HCT116 (cell line): Measurements from ENCODE around the gene NPPB. TPM values are rescaled to one million over a fixed set of nuclear protein-coding genes. Genes with fewer than 3 reads are reported as not detected.
"Not testable (repeated sequence)": the region's sequence is repeated elsewhere in the genome, so short reads cannot be mapped to it uniquely, and the experiment has no call there.

Experiments used
- ATAC-seq: fragments of 200-7000 bp; cut with Tn5 transposase; 2 replicates; pipeline ENCODE4 v1.9.1; 2020; ENCODE audit warnings: mild to moderate bottlenecking, moderate library complexity
- BruUV-seq: library from RNA; stranded (reverse); fragments of 400-500 nt; replicated peaks from 2 replicates; lab custom pipeline; 2021; lab: Mats Ljungman, UMichigan
- CTCF ChIA-PET: fragments of 300-600 bp; sonication (Branson Sonifier 250); formaldehyde crosslinking; loops from one replicate; lab custom pipeline; 2021; ENCODE audit warnings: antibody characterized with exemption; lab: Charles Lee
- POLR2A ChIA-PET: fragments of 300-600, 350-600 bp; sonication (Branson Sonifier 250); formaldehyde crosslinking; loops from one replicate; lab custom pipeline; 2021; ENCODE audit warnings: antibody characterized with exemption; lab: Charles Lee
- RAD21 ChIA-PET, 2 experiments: fragments of 300-600 bp; sonication (Branson Sonifier 250); formaldehyde crosslinking; loops; one replicate each; lab custom pipeline; 2023; ENCODE audit warnings: low total read pairs in 2 of 2; ENCODE audit not compliant: uncharacterized antibody in 2 of 2, unreplicated experiment in 2 of 2, low non-redundant PET in 1 of 2; lab: Charles Lee
- DNase-seq: peaks from one replicate; pipeline ENCODE4 v3.0.0-alpha.2; 2010; ENCODE audit warnings: low read depth, low spot score
- H2AFZ ChIP-seq: fragments of 200-600 bp; shearing (Covaris generic), sonication (generic); 2 replicates; pipeline ENCODE4 v1.6.1; 2017; ENCODE audit warnings: low read depth, mixed run types, mixed read lengths, antibody characterized with exemption, low read length; ENCODE audit not compliant: poor library complexity, severe bottlenecking
- H3K27ac ChIP-seq: 2 replicates; pipeline ENCODE4 v1.5.1; 2012; ENCODE audit warnings: low read depth, low read length
- H3K27me3 ChIP-seq: fragments of 200-600 bp; sonication (generic); 2 replicates; pipeline ENCODE4 v1.6.1; 2016; ENCODE audit warnings: mixed run types, low read length, mixed read lengths; ENCODE audit not compliant: insufficient read depth
- H3K36me3 ChIP-seq, 2 experiments: fragments of 200-500 bp in 1 of 2; fragments of 200-600 bp in 1 of 2; sonication (Bioruptor generic) in 1 of 2; sonication (generic) in 1 of 2; 2 replicates each; pipeline versions ENCODE4 v1.5.1 to v1.6.1; 2014 to 2016; ENCODE audit warnings: low read length in 2 of 2, inconsistent platforms in 1 of 2, mixed read lengths in 1 of 2, mixed run types in 1 of 2; ENCODE audit not compliant: insufficient read depth in 2 of 2, control insufficient read depth in 1 of 2
- H3K4me1 ChIP-seq, 2 experiments: fragments of 200-600 bp in 1 of 2; sonication (generic) in 1 of 2; 2 replicates each; pipeline versions ENCODE4 v1.5.1 to v1.6.1; 2012 to 2017; ENCODE audit warnings: low read length in 2 of 2, inconsistent platforms in 1 of 2, mild to moderate bottlenecking in 1 of 2, mixed read lengths in 1 of 2, mixed run types in 1 of 2, moderate library complexity in 1 of 2; ENCODE audit not compliant: insufficient read depth in 2 of 2, control insufficient read depth in 1 of 2
- H3K4me2 ChIP-seq: fragments of 200-600 bp; sonication (generic); 2 replicates; pipeline ENCODE4 v1.6.1; 2017; ENCODE audit warnings: mixed run types, low read length, mixed read lengths
- H3K4me3 ChIP-seq, 2 experiments: fragments of 200-600 bp in 1 of 2; sonication (generic) in 1 of 2; replicated peaks in 1 of 2; 2 replicates each; pipeline ENCODE4 v1.5.1; 2011 to 2016; ENCODE audit warnings: low read length in 2 of 2, control low read depth in 1 of 2, low read depth in 1 of 2, mild to moderate bottlenecking in 1 of 2, mixed read lengths in 1 of 2, mixed run types in 1 of 2
- H3K79me2 ChIP-seq: fragments of 200-600 bp; sonication (generic); 2 replicates; pipeline ENCODE4 v1.6.1; 2017; ENCODE audit warnings: mild to moderate bottlenecking, mixed run types, low read length, moderate library complexity, mixed read lengths; ENCODE audit not compliant: insufficient read depth
- H3K9ac ChIP-seq: fragments of 200-600 bp; sonication (generic); 2 replicates; pipeline ENCODE4 v1.6.1; 2016; ENCODE audit warnings: low read length, mixed read lengths
- H3K9me2 ChIP-seq: fragments of 200-600 bp; sonication (generic), shearing (Covaris generic); 2 replicates; pipeline ENCODE4 v1.6.1; 2017; ENCODE audit warnings: mixed run types, mild to moderate bottlenecking, moderate library complexity; ENCODE audit not compliant: insufficient read depth
- H3K9me3 ChIP-seq, 2 experiments: fragments of 200-500 bp in 1 of 2; fragments of 200-600 bp in 1 of 2; sonication (Bioruptor generic) in 1 of 2; sonication (generic) in 1 of 2; 2 replicates each; pipeline ENCODE4 v1.6.1; 2014 to 2017; ENCODE audit warnings: low read length in 2 of 2, mixed read lengths in 2 of 2, inconsistent platforms in 1 of 2, low read depth in 1 of 2, mild to moderate bottlenecking in 1 of 2, mixed run types in 1 of 2, moderate library complexity in 1 of 2; ENCODE audit not compliant: control insufficient read depth in 1 of 2, insufficient read depth in 1 of 2
- H4K20me1 ChIP-seq: fragments of 200-600 bp; sonication (generic), shearing (Covaris generic); 2 replicates; pipeline ENCODE4 v1.6.1; 2017; ENCODE audit warnings: mixed run types, mild to moderate bottlenecking, moderate library complexity; ENCODE audit not compliant: insufficient read depth
- ATF3 ChIP-seq: IDR thresholded peaks from 2 replicates; pipeline ENCODE4 v1.6.1; 2012
- CEBPB ChIP-seq: IDR thresholded peaks from 2 replicates; pipeline ENCODE4 v1.6.1; 2012; ENCODE audit warnings: low read depth
- CTCF ChIP-seq, 3 experiments: fragments of 200-600 bp in 1 of 3; sonication (generic) in 1 of 3; IDR thresholded peaks in 2 of 3; conservative IDR thresholded peaks in 1 of 3; 2 replicates each; pipeline ENCODE4 v1.5.1; 2012 to 2017; ENCODE audit warnings: low read depth in 2 of 3, low read length in 2 of 3, antibody characterized with exemption in 1 of 3, borderline replicate concordance in 1 of 3, control low read depth in 1 of 3, mild to moderate bottlenecking in 1 of 3, mixed read lengths in 1 of 3, mixed run types in 1 of 3, moderate library complexity in 1 of 3; ENCODE audit not compliant: insufficient read depth in 1 of 3
- ELF1 ChIP-seq: IDR thresholded peaks from 2 replicates; pipeline ENCODE4 v1.6.1; 2012; ENCODE audit warnings: low read depth, borderline replicate concordance
- FOSL1 ChIP-seq: IDR thresholded peaks from 2 replicates; pipeline ENCODE4 v1.6.1; 2012; ENCODE audit warnings: low read depth
- JUND ChIP-seq: IDR thresholded peaks from 2 replicates; pipeline ENCODE4 v1.6.1; 2012
- SIN3A ChIP-seq: IDR thresholded peaks from 2 replicates; pipeline ENCODE4 v1.6.1; 2012; ENCODE audit warnings: low read depth
- SP1 ChIP-seq: IDR thresholded peaks from 2 replicates; pipeline ENCODE4 v1.6.1; 2012; ENCODE audit warnings: low read depth
- TCF7L2 ChIP-seq: IDR thresholded peaks from 2 replicates; pipeline ENCODE4 v1.7.0; 2011; ENCODE audit warnings: borderline replicate concordance, inconsistent platforms; ENCODE audit not compliant: insufficient read depth, insufficient read length; ENCODE audit errors: extremely low read depth
- ZFX ChIP-seq: fragments of 450-650 bp; IDR thresholded peaks from 2 replicates; pipeline ENCODE4 v1.6.1; 2017
- intact Hi-C: fragments of 100-400 bp; cut with micrococcal nuclease; formaldehyde crosslinking; loops from 2 replicates; pipeline ENCODE4 v1.10.0; 2022
- total RNA-seq: library from RNA; stranded (reverse); gene quantifications from one replicate; pipeline ENCODE4 v1.2.1, GENCODE V29; 2021; ENCODE audit not compliant: unreplicated experiment
- TF ChIP-seq, protein P1 (sequence below): IDR thresholded peaks from 2 replicates; pipeline ENCODE4 v1.6.1; 2012

Gene NPPB
- total RNA-seq, 1 experiment from 2014 or later, result not detected

DNA sequence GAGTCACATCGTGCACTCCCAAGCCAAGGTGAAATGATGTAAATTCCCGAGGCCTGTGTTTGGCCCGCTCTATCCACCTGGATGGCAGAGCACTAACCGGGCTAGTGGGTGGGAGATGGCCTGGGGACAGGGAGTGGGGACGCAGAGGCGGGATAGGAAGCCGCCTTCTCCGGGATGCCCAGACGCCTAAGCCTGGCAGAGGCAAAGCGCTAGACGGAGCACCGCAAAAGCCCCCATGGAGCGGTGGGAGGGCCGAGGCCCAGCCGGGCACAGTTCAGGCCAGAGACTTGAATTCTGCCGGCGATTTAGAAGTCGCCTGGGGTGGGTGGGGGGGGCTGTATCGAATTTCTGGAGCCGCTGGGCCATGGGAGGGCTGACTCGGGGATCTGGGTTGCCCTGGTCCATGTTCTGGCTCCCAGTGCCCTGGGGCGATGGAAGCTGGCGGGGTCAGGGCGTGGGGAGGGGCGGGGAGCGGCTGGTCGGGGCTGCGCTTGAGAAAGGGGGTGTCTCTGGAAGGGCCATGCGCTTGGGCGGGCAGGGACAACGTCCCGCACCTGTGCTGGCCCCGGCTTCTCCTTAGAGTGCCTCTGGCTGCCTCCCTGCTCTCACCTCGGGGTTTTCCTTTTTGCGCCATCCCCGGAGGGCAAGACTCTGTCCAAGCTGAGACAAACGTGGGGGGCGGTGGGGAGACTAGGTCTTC lies 39.5 kb upstream of the NPPB start:
- no peak overlapping the region for H3K4me2 ChIP-seq
- ChIA-PET POLR2A (interaction anchor here (6.0 kb wide), 1 partner anchor 11 kb away, joined by 38 read pairs; no protein-coding TSS in a partner anchor), RAD21 (no interaction called here), CTCF (no interaction called here)
- no peaks in the 10 kb centered on the region for H3K79me2 ChIP-seq
- H3K4me1 ChIP-seq, result peaks cover 18 to 25% of the 10 kb centered on the region in 2 experiments
- H3K9me3 ChIP-seq, result no peaks in the 10 kb centered on the region
- H4K20me1 ChIP-seq, result no peaks in the 10 kb centered on the region
- TF ChIP-seq SIN3A, result no peak
- no peak for TF ChIP-seq ZFX
- no peak for TF ChIP-seq ELF1
- no peak for TF ChIP-seq SP1
- no peak for TF ChIP-seq FOSL1
- TF ChIP-seq ATF3, result no peak
- no peak for TF ChIP-seq JUND
- TF ChIP-seq CTCF (IDR thresholded peaks at IDR 0.05 in 2 of 3, conservative IDR thresholded peaks at IDR 0.05 in 1 of 3; ENCODE audit: borderline replicate concordance in 1 of 3, insufficient read depth in 1 of 3, low read depth in 2 of 3, low read length in 2 of 3), result no peak
- TF ChIP-seq, protein P1, sequence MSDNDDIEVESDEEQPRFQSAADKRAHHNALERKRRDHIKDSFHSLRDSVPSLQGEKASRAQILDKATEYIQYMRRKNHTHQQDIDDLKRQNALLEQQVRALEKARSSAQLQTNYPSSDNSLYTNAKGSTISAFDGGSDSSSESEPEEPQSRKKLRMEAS, result no peak
- TF ChIP-seq TCF7L2, result no peak
- TF ChIP-seq CEBPB, result no peak
- intact Hi-C loops, result no loop called here
- H3K9me2 ChIP-seq, result no peaks in the 10 kb centered on the region
- H3K36me3 ChIP-seq, result no peaks in the 10 kb centered on the region
- no peak overlapping the region for H3K27ac ChIP-seq
- no peak overlapping the region for H3K4me3 ChIP-seq
- DNase-seq (no peak), ATAC-seq (no peak)
- BruUV-seq, result no TSS peak
- H3K27me3 ChIP-seq, result no peaks in the 10 kb centered on the region
- H3K9ac ChIP-seq, result no peak overlapping the region
- no peak overlapping the region for H2AFZ ChIP-seq

DNA sequence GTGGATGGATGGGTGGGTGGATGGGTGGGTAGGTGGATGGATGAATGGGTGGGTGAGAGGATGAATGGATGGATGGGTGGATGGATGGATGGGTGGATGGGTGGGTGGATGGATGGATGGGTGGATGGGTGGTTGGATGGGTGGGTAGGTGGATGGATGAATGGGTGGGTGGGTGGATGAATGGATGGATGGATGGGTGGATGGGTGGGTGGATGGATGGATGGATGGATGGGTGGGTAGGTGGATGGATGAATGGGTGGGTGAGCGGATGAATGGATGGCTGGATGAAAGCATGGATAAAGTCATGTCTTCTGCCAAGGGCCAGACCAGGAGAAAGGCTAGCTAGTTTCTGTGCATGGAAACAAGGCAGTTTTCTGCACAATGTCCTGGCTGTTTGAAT lies 35.8 kb upstream of the NPPB start:
- RAD21 ChIA-PET, H3K27me3 ChIP-seq, H3K79me2 ChIP-seq, ATAC-seq, POLR2A ChIA-PET, H3K4me3 ChIP-seq, H3K9me2 ChIP-seq, H2AFZ ChIP-seq, H3K9ac ChIP-seq, H3K4me2 ChIP-seq, CTCF ChIA-PET, BruUV-seq, H3K27ac ChIP-seq, H4K20me1 ChIP-seq, H3K36me3 ChIP-seq, H3K9me3 ChIP-seq, DNase-seq: not testable (repeated sequence)
- H3K4me1 ChIP-seq, result peaks cover 3 to 11% of the 10 kb centered on the region in 2 experiments
- intact Hi-C loops, result loop anchor here (1.0 to 5.0 kb wide), 2 partner anchors 56 to 857 kb away; no protein-coding TSS in a partner anchor
